Measurements from ENCODE around the gene ZFAND3. TPM values are rescaled to one million over a fixed set of nuclear protein-coding genes. Genes with fewer than 3 reads are reported as not detected.

ZFAND3 gene
- total RNA-seq, 1 experiment from 2014 or later: 47.2 TPM

- POLR2A ChIA-PET: interaction anchor here (0.6 kb wide), 1 partner anchor 35 kb away, joined by 3 read pairs; no protein-coding TSS in a partner anchor
- Histone ChIP-seq H4K20me1 (ENCODE audit: insufficient read depth) (no peaks in the 10 kb centered on the region), H3K79me2 (ENCODE audit: insufficient read depth, low read length) (no peaks in the 10 kb centered on the region), H3K4me3 (replicated peaks in 1 of 2; ENCODE audit: low read depth in 1 of 2, low read length in 2 of 2) (no peak overlapping the region), H3K9ac (ENCODE audit: low read length) (no peak overlapping the region), H3K4me1 (ENCODE audit: control insufficient read depth in 1 of 2, insufficient read depth in 2 of 2, low read length in 2 of 2) (no peaks in the 10 kb centered on the region), H3K36me3 (ENCODE audit: control insufficient read depth in 1 of 2, insufficient read depth in 2 of 2, low read length in 2 of 2) (no peaks in the 10 kb centered on the region), H3K27ac (ENCODE audit: low read depth, low read length) (no peak overlapping the region), H3K4me2 (ENCODE audit: low read length) (no peak overlapping the region), H2AFZ (ENCODE audit: low read depth, low read length, poor library complexity, severe bottlenecking) (no peak overlapping the region), H3K9me3 (ENCODE audit: control insufficient read depth in 1 of 2, insufficient read depth in 1 of 2, low read depth in 1 of 2, low read length in 2 of 2) (no peaks in the 10 kb centered on the region), H3K9me2 (ENCODE audit: insufficient read depth) (no peaks in the 10 kb centered on the region), H3K27me3 (ENCODE audit: insufficient read depth, low read length) (no peaks in the 10 kb centered on the region)
- intact Hi-C loops (cut with micrococcal nuclease): no loop called here
- RAD21 ChIA-PET (ENCODE audit: low non-redundant PET in 1 of 2, low total read pairs in 2 of 2, uncharacterized antibody in 2 of 2, unreplicated experiment in 2 of 2): no interaction called here
- CTCF ChIA-PET: no interaction called here
- DNase-seq (ENCODE audit: low read depth, low spot score): no peak
- TF ChIP-seq ATF3 (IDR thresholded peaks at IDR 0.05): no peak
- no peak for TF ChIP-seq SRF (IDR thresholded peaks at IDR 0.05; ENCODE audit: low read depth)
- no peak for TF ChIP-seq ZFX (IDR thresholded peaks at IDR 0.05)
- no peak for ATAC-seq
- BruUV-seq (replicated peaks): no TSS peak
Observed at GRCh38 chr6:38161754-38162492, 342.4 kb downstream of the ZFAND3 start.

GRCh38 chr6:38162493-38163185 lies 343.1 kb downstream of the ZFAND3 start:
- H3K27me3 ChIP-seq (ENCODE audit: insufficient read depth, low read length): no peaks in the 10 kb centered on the region
- ChIA-PET POLR2A (interaction anchor here (0.6 kb wide), 1 partner anchor 34 kb away, joined by 3 read pairs; no protein-coding TSS in a partner anchor), CTCF (no interaction called here), RAD21 (ENCODE audit: low non-redundant PET in 1 of 2, low total read pairs in 2 of 2, uncharacterized antibody in 2 of 2, unreplicated experiment in 2 of 2) (no interaction called here)
- no peak overlapping the region for H3K27ac ChIP-seq (ENCODE audit: low read depth, low read length)
- no peak overlapping the region for H3K4me3 ChIP-seq (replicated peaks in 1 of 2; ENCODE audit: low read depth in 1 of 2, low read length in 2 of 2)
- intact Hi-C loops (cut with micrococcal nuclease): no loop called here
- no peaks in the 10 kb centered on the region for H3K4me1 ChIP-seq (ENCODE audit: control insufficient read depth in 1 of 2, insufficient read depth in 2 of 2, low read length in 2 of 2)
- no peaks in the 10 kb centered on the region for H3K36me3 ChIP-seq (ENCODE audit: control insufficient read depth in 1 of 2, insufficient read depth in 2 of 2, low read length in 2 of 2)
- no peaks in the 10 kb centered on the region for H4K20me1 ChIP-seq (ENCODE audit: insufficient read depth)
- H3K9me2 ChIP-seq (ENCODE audit: insufficient read depth): no peaks in the 10 kb centered on the region
- no peak overlapping the region for H3K9ac ChIP-seq (ENCODE audit: low read length)
- H3K4me2 ChIP-seq (ENCODE audit: low read length): no peak overlapping the region
- no TSS peak for BruUV-seq (replicated peaks)
- TF ChIP-seq CBX3 (IDR thresholded peaks at IDR 0.05; ENCODE audit: low read depth): no peak
- no peak for TF ChIP-seq YY1 (IDR thresholded peaks at IDR 0.05; ENCODE audit: extremely low read depth, insufficient replicate concordance, low read depth, low read length)
- no peak for TF ChIP-seq EZH2 (IDR thresholded peaks at IDR 0.05)
- ATAC-seq: 0 out of 2 replicates have a peak, but pooled peaks have one; percentile 15
- H3K79me2 ChIP-seq (ENCODE audit: insufficient read depth, low read length): no peaks in the 10 kb centered on the region
- no peaks in the 10 kb centered on the region for H3K9me3 ChIP-seq (ENCODE audit: control insufficient read depth in 1 of 2, insufficient read depth in 1 of 2, low read depth in 1 of 2, low read length in 2 of 2)
- no peak overlapping the region for H2AFZ ChIP-seq (ENCODE audit: low read depth, low read length, poor library complexity, severe bottlenecking)
- DNase-seq (ENCODE audit: low read depth, low spot score): no peak
